GM12878 (cell line): Measurements from ENCODE around the gene GPX7. TPM values are rescaled to one million over a fixed set of nuclear protein-coding genes. Genes with fewer than 3 reads are reported as not detected.

ENCODE experiments used
- ATAC-seq: fragments of 200-7000 bp; cut with Tn5 transposase; 3 replicates; pipeline ENCODE4 v1.9.1; 2020; ENCODE audit warnings: mild to moderate bottlenecking, moderate library complexity
- BruUV-seq: library from RNA; stranded (reverse); fragments of 400-500 nt; replicated peaks from 2 replicates; lab custom pipeline; 2021; lab: Mats Ljungman, UMichigan
- CTCF ChIA-PET: fragments of 300-600 bp; sonication (Branson Sonifier 250); formaldehyde crosslinking; extraction: SDS; loops from one replicate; lab custom pipeline; 2021; ENCODE audit warnings: inconsistent platforms; lab: Yijun Ruan, JAX
- POLR2A ChIA-PET: fragments of 350-600 bp; formaldehyde crosslinking; extraction: SDS; loops from one replicate; lab custom pipeline; 2021; ENCODE audit warnings: inconsistent platforms; lab: Charles Lee
- RAD21 ChIA-PET: fragments of 300-600 bp; sonication (Branson Sonifier 250); formaldehyde crosslinking; loops from one replicate; lab custom pipeline; 2023; ENCODE audit warnings: antibody characterized with exemption; ENCODE audit not compliant: unreplicated experiment; lab: Charles Lee
- SMC1A ChIA-PET: fragments of 300-600 bp; sonication (Branson Sonifier 250); formaldehyde crosslinking; loops from one replicate; lab custom pipeline; 2023; ENCODE audit not compliant: unreplicated experiment, uncharacterized antibody; lab: Charles Lee
- DNase-seq: peaks from one replicate; pipeline ENCODE4 v3.0.0-alpha.2; 2011; ENCODE audit warnings: low read depth, low spot score
- FAIRE-seq: peaks from 3 replicates; lab custom pipeline; 2011; peaks lifted over from hg19 to GRCh38; lab: Jason Lieb, UNC
- H2AFZ ChIP-seq: 2 replicates; pipeline ENCODE4 v1.6.0; 2011; ENCODE audit warnings: low read depth, low read length, control low read depth; ENCODE audit not compliant: control insufficient read depth
- H3K27ac ChIP-seq: 2 replicates; pipeline ENCODE4 v1.5.1; 2011; ENCODE audit warnings: control low read depth; ENCODE audit not compliant: control insufficient read depth, insufficient read depth
- H3K27me3 ChIP-seq, 2 experiments: replicated peaks in 1 of 2; 2 replicates each; pipeline versions ENCODE4 v1.6.0 to v1.6.1; 2011; ENCODE audit warnings: low read length in 1 of 2; ENCODE audit not compliant: control insufficient read depth in 2 of 2, insufficient read depth in 2 of 2
- H3K36me3 ChIP-seq, 2 experiments: 2 replicates each; pipeline ENCODE4 v1.5.1; 2011; ENCODE audit warnings: low read length in 1 of 2; ENCODE audit not compliant: control insufficient read depth in 2 of 2, insufficient read depth in 2 of 2
- H3K4me1 ChIP-seq: 2 replicates; pipeline ENCODE4 v1.6.1; 2011; ENCODE audit warnings: mild to moderate bottlenecking, low read length, moderate library complexity, mixed read lengths; ENCODE audit not compliant: control insufficient read depth, insufficient read depth
- H3K4me2 ChIP-seq: 2 replicates; pipeline ENCODE4 v1.6.0; 2011; ENCODE audit warnings: control low read depth; ENCODE audit not compliant: control insufficient read depth, insufficient read depth
- H3K4me3 ChIP-seq: fragments of 200-600 bp; sonication (generic); 2 replicates; pipeline ENCODE4 v1.5.1; 2016
- H3K79me2 ChIP-seq: 2 replicates; pipeline ENCODE4 v1.6.0; 2011; ENCODE audit warnings: low read length; ENCODE audit not compliant: control insufficient read depth, insufficient read depth
- H3K9ac ChIP-seq: 2 replicates; pipeline ENCODE4 v1.8.0; 2011; ENCODE audit warnings: low read length, control low read depth, mixed read lengths; ENCODE audit not compliant: control insufficient read depth, insufficient read depth
- H3K9me3 ChIP-seq: replicated peaks from 3 replicates; pipeline ENCODE4 v1.5.1; 2011; ENCODE audit warnings: mild to moderate bottlenecking, low read length; ENCODE audit not compliant: control insufficient read depth, insufficient read depth
- H4K20me1 ChIP-seq: 2 replicates; pipeline ENCODE4 v1.6.0; 2011; ENCODE audit not compliant: control insufficient read depth, insufficient read depth
- CBX3 ChIP-seq: fragments of 200-600 bp; sonication (generic); IDR thresholded peaks from 2 replicates; pipeline ENCODE4 v1.6.1; 2016; ENCODE audit warnings: low read depth, borderline replicate concordance
- CEBPZ ChIP-seq: fragments of 150-350 bp; IDR thresholded peaks from 2 replicates; pipeline ENCODE4 v1.6.1; 2016; ENCODE audit warnings: low read depth, low read length
- CHD1 ChIP-seq: IDR thresholded peaks from 2 replicates; pipeline ENCODE4 v1.6.1; 2012; ENCODE audit warnings: low read depth, low read length, improper control_type of control experiment
- DPF2 ChIP-seq: fragments of 450-650 bp; IDR thresholded peaks from 2 replicates; pipeline ENCODE4 v1.6.1; 2017; ENCODE audit warnings: mild to moderate bottlenecking
- FOS ChIP-seq: IDR thresholded peaks from 3 replicates; pipeline ENCODE4 v1.6.1; 2011; ENCODE audit warnings: borderline replicate concordance; ENCODE audit not compliant: insufficient read length; ENCODE audit errors: extremely low read depth
- FOXM1 ChIP-seq: IDR thresholded peaks from 2 replicates; pipeline ENCODE4 v1.6.1; 2012; ENCODE audit warnings: low read depth, mild to moderate bottlenecking, inconsistent platforms, low read length, moderate library complexity
- GABPA ChIP-seq: IDR thresholded peaks from 2 replicates; pipeline ENCODE4 v1.6.1; 2014; ENCODE audit warnings: antibody characterized with exemption, low read depth, mild to moderate bottlenecking, inconsistent platforms
- IRF4 ChIP-seq: IDR thresholded peaks from 2 replicates; pipeline ENCODE4 v1.6.1; 2011; ENCODE audit warnings: low read depth, low read length
- MAX ChIP-seq: IDR thresholded peaks from 2 replicates; pipeline ENCODE4 v1.6.1; 2012; ENCODE audit warnings: low read depth, low read length, improper control_type of control experiment
- MXI1 ChIP-seq: fragments of 150-350 bp; IDR thresholded peaks from 2 replicates; pipeline ENCODE4 v1.6.1; 2011; ENCODE audit warnings: low read depth, mild to moderate bottlenecking, inconsistent platforms, low read length, improper control_type of control experiment
- MYB ChIP-seq: fragments of 150-350 bp; IDR thresholded peaks from 2 replicates; pipeline ENCODE4 v1.6.1; 2014; ENCODE audit warnings: mild to moderate bottlenecking, low read depth, low read length, borderline replicate concordance
- PBX3 ChIP-seq: IDR thresholded peaks from 2 replicates; pipeline ENCODE4 v1.6.1; 2011; ENCODE audit warnings: mild to moderate bottlenecking, low read depth, low read length, moderate library complexity; ENCODE audit not compliant: insufficient replicate concordance
- POLR2A ChIP-seq: IDR thresholded peaks from 2 replicates; pipeline ENCODE4 v1.6.1; 2011; ENCODE audit warnings: low read depth, mild to moderate bottlenecking, low read length
- SP1 ChIP-seq: IDR thresholded peaks from one replicate; pipeline ENCODE4 v1.6.1; 2011; ENCODE audit warnings: low read depth, low read length
- SRF ChIP-seq, 2 experiments: IDR thresholded peaks; 2 replicates each; pipeline ENCODE4 v1.6.1; 2011; ENCODE audit warnings: low read depth in 2 of 2, low read length in 2 of 2, mild to moderate bottlenecking in 1 of 2, moderate library complexity in 1 of 2
- SUPT20H ChIP-seq: IDR thresholded peaks from 2 replicates; pipeline ENCODE4 v1.6.1; 2011; ENCODE audit warnings: low read depth, mild to moderate bottlenecking, low read length, moderate library complexity, borderline replicate concordance; ENCODE audit not compliant: control insufficient read depth
- YBX1 ChIP-seq: fragments of 450-650 bp; IDR thresholded peaks from 2 replicates; pipeline ENCODE4 v1.6.1; 2016; ENCODE audit warnings: antibody characterized with exemption
- WGBS: methylation state at CpG from one replicate; pipeline ENCODE4 v1.1.6; 2016; ENCODE audit warnings: low lambda C conversion rate; ENCODE audit not compliant: insufficient replicate concordance, insufficient coverage; ENCODE audit errors: missing lambda C conversion rate; 5-methylcytosine and 5-hydroxymethylcytosine counted together
- in situ Hi-C: fragments of 300-500 bp; cut with MboI; formaldehyde crosslinking; loops from 9 replicates; pipeline ENCODE4 v1.14.3; 2018; ENCODE audit warnings: mixed read lengths
- intact Hi-C: fragments of 100-400 bp; cut with micrococcal nuclease; formaldehyde crosslinking; loops from one replicate; pipeline ENCODE4 v1.14.2; 2022; ENCODE audit not compliant: unreplicated experiment
- polyA plus RNA-seq, 11 experiments: library from polyadenylated mRNA; depleted of rRNA in 4 of 11; unstranded in 6 of 11; stranded (reverse) in 5 of 11; fragments of >200 nt; fragmentation: Nextera tagmentation in 4 of 11; fragmentation: Illumina TruSeq in 1 of 11; extraction: Ambion mirVana in 4 of 11; extraction: Trizol in 1 of 11; gene quantifications; 1 replicate in 1 of 11; 2 replicates in 10 of 11; pipeline versions ENCODE4 v1.2.1 to v1.2.3, GENCODE V29; 2011 to 2016; ENCODE audit warnings: inconsistent platforms in 2 of 11, missing spikeins in 2 of 11, low read depth in 1 of 11
- total RNA-seq, 4 experiments: library from RNA; depleted of rRNA in 3 of 4; stranded (reverse); fragments of >200 nt in 3 of 4; fragmentation: Illumina TruSeq in 1 of 4; extraction: Trizol in 1 of 4; gene quantifications; 2 replicates each; pipeline versions ENCODE4 v1.2.1 to v1.2.3, GENCODE V29; 2013 to 2021

Gene GPX7
- total and polyA plus RNA-seq, 10 of the 15 experiments (the other 5 are each of a cell fraction or from before 2014, with no cell fraction given) = 1.9 to 4.2 (median 2.5) TPM; not detected in 1

DNA sequence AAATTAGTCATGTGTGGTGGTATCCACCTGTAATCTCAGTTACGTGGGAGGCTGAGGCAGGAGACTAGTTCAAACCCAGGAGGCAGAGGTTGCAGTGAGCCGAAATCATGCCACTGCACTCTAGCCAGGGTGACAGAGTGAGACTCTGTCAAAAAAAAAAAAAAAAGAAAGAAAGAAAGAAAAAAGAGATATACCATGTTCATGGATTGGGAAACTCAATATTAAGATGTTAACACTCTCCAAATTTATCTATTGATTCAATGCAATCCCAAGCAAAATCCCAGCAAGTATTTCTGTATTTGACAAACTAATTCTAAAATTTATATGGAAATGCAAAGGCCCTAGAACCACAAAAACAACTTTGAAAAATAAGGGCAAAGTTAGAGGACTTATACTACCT is 19.8 kb downstream of the GPX7 start:
- POLR2A ChIA-PET = interaction anchor here (0.7 kb wide), 1 partner anchor 14 kb away, joined by 3 read pairs; no protein-coding TSS in a partner anchor
- no peaks in the 10 kb centered on the region for H3K79me2 ChIP-seq
- TF ChIP-seq SUPT20H = no peak
- TF ChIP-seq YBX1 = no peak
- TF ChIP-seq SP1 = no peak
- no peak for TF ChIP-seq PBX3
- no peak for TF ChIP-seq POLR2A
- no peak for TF ChIP-seq FOS
- no peak for TF ChIP-seq GABPA
- no peak for TF ChIP-seq SRF (IDR thresholded peaks at IDR 0.05; ENCODE audit: low read depth in 2 of 2, low read length in 2 of 2)
- no peak for TF ChIP-seq MAX
- no peak for TF ChIP-seq IRF4
- no peak for TF ChIP-seq CHD1
- no peak for TF ChIP-seq CEBPZ
- TF ChIP-seq MYB = no peak
- TF ChIP-seq FOXM1 = no peak
- TF ChIP-seq DPF2 = no peak
- TF ChIP-seq CBX3 = no peak
- TF ChIP-seq MXI1 = no peak
- no TSS peak for BruUV-seq
- no peaks in the 10 kb centered on the region for H3K36me3 ChIP-seq
- in situ Hi-C loops (no loop called here), intact Hi-C loops (no loop called here)
- SMC1A ChIA-PET = no interaction called here
- H3K4me3 ChIP-seq = no peak overlapping the region
- no peaks in the 10 kb centered on the region for H4K20me1 ChIP-seq
- no peaks in the 10 kb centered on the region for H3K27me3 ChIP-seq
- no peaks in the 10 kb centered on the region for H3K4me1 ChIP-seq
- no peak overlapping the region for H2AFZ ChIP-seq
- no peak overlapping the region for H3K4me2 ChIP-seq
- 50% methylated on average over 2 of the region's 2 CpGs for WGBS
- no peak overlapping the region for H3K27ac ChIP-seq
- RAD21 ChIA-PET = no interaction called here
- DNase-seq = no peak
- no peak for ATAC-seq
- peaks cover 1% of the 10 kb centered on the region; the same call in 2 of the 3 replicates for H3K9me3 ChIP-seq
- H3K9ac ChIP-seq = no peak overlapping the region
- no peak for FAIRE-seq
- CTCF ChIA-PET = no interaction called here
